Measurements from ENCODE around the gene CDRT4.

The CDRT4 gene

DNA sequence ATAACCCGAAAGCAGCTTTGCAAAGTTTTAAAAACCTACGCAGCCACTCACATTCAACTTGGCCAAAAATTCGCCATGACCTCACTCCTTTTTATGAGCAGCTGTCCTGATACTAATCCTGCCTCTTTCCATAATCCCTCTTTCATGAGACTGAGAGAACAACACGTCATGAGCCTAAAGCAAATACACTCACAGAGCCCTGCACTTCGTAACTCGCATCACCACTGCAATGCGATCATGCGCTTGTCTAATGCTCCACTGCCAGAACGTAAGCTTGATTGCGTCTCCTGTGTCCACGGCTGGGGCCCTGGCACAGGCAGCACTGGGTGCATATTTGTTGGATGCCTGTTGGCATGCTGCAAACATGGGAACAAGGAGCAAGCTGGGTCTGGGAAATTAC is 36.2 kb downstream of the CDRT4 start:
- DNase-seq: no peak

DNA sequence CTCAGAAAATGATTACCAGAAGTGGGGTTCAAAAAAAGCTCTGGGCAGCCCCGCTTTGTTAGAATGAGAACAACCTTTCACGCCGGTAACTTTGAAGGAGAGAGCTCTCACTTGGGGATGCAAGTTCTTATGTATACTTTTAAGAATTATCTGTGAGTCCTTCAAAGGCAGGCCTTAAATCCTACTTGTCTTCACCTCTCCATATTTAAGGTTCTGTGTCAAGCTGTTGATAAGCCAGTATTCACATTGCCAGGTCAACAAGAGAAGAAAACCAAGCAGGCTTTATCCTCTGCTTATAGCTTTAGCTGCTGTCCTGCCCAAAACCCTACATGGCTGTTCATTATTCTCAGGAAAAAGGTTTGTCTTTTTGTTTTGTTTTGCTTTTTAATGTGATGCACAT is 42.9 kb downstream of the CDRT4 start:
- no peak for DNase-seq

DNA sequence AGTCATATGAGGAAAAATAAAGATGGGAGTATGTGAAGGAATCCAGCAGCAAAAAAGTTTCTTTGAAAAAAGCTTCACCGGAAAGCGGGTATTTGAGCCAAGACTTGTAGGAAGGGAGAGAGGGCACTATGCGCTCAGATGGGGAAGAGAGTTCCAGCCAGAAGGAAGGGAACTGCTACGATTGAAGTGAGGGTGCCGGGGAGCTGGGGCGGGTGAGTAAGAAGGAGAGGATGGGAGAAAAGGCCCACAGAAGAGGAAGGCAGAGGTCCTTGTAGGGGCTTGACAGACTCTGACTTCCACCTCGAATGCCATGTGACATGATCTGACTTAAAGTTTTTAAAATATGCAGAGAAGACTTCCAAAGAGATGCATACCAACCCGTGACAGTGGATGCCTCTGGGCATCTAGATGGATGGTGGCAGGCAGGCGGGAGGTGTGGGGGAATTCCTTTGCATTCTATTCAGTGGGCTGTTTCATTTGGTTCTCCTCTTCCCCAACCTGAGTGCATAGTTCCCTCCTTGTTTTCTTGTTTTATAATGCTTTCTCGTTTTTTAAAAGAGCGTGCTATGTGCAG is 44.9 kb downstream of the CDRT4 start:
- no peak for DNase-seq

DNA sequence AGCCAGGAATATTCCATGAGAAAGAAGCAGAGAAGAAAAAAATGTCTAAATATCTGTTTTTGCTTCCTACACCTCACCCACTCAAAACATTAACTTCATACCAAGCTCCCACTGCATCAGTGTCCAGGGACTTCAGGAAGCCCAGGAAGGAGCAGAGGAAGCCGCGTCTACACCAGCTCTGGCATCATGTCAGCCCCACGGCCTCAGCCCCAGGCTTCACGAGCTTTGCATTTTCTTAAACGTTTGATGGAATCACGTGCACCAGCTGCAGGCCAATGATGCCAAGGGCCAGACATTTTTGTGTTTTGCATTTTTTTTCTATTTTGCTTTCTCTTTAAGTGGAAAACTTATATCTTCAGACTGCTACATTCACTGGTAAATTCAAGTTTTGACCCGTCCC is 48.6 kb downstream of the CDRT4 start:
- DNase-seq: no peak

DNA sequence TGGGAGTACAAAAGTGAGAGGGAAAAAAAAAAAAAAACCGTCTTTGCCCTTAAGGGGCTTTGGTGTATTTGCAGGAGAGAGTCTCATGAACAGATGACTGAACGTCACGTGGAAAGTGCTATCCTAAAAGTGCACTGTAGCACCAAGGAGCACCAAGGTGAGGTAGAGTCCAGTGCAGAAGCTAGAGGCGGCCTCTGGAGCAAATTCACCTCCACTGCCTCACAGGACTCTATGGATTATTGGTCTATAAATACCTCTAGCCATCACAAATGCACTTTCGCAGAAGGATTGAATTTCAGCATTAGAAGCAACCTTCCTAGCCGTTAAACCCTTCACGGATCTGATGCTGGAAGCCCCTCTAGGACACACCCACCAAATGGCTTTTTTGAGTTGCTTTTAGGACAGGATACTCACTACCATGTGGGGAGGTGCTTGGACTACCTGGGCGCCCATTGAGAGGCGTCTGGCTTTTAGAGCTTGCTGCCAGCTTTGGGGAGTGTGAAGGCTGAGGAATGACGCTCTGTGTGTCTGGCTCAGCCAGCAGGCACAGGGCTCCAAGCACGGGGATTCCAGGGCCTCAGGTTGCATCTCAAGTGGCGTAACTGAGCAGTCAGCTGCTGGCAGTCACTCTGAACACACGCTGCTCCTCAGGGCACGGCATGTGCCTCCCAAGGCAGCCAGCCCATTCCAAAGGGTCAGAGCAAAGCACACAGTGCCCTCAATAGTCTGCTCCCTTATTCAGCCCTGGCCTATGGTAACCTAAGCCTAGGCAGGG is 52.7 kb downstream of the CDRT4 start:
- DNase-seq: no peak

DNA sequence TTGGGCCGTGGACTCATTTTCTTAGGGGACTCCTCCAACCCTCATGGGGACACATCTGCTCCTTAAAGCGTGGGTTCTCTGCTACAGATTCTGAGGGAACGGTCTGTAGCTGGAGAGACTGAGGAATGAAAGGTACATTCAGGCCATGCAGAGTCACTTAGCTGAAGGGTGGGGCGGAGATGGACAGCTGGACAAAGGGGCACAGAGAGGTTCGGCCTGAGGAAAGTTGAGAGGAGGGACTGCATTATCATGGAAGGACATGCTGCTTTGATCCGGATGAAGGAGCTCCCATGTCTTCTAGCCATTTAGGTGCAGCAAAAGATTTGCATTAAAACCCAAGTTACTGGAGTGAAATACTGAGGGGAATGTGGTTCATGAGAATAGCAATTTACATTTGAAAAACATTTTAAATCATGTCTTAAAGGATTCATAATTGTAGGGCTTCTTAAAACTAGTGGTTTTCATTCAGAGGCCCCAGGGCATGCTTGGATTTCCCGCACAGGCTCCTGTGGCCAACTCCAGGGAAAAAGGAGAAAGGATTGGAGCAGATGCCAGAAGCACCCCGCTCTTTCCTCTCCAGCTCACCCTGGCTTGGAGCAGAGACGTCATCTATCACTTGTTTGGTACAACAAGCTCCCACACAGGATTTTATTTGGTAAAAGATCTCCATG is 54.2 kb downstream of the CDRT4 start:
- no peak for DNase-seq

DNA sequence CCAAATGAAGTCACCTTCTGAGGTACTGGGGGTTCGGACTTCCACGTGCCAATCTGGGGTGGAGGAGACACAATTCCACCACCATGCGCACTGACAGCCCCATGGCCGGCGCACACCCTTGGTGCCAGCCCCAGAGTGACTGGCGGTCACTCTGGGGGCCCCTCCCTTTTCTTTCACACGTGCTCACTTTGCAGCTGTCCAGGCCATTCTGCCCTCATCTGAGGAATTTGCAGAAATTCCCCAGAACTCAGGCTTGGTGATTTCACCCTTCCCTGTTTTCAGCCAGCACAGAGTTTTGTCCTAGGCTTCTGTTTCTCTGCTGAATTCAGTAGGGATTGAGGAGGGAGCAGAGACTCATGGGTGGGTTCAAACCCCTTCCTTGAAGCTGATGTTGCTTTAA is 54.8 kb downstream of the CDRT4 start:
- no peak for DNase-seq

DNA sequence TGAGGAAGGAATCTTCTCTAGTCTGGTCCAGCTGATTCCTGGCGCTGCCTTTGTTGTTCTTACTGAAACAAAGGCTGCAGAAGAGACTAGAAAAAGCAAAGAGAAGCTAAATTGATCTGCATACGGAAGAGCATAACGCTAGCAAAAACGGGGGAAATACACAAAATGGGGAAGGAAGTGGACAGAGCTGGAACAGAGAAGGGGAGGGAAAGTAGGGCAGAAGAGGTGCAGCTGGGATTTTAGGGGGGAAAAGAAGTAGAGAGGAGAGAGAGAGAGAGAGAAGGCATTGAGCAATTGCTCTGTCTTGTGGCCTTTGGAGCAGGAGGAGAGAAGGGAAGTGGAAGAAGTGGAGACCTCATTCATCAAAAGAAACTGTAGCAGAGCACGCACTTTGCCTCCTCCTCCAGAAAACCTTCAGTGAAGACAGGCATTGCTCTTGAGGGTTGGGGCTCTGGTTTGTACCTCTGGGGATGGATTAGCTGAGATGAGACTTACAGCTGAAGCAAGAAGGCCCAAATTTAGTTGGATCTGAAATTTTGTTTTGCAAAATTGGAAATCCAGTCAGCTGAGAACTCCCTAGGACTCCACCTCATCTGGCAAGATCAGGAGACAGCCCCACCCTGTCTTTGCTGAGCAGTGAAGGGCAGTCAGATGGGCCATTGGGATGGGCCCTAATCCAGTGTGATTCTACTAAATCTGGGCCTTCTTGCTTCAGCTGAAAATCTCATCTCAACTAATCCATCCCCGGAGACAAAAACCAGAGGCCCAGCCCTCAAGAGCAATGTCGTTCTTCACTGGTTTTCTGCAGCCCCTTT is 55.8 kb downstream of the CDRT4 start:
- DNase-seq: no peak

DNA sequence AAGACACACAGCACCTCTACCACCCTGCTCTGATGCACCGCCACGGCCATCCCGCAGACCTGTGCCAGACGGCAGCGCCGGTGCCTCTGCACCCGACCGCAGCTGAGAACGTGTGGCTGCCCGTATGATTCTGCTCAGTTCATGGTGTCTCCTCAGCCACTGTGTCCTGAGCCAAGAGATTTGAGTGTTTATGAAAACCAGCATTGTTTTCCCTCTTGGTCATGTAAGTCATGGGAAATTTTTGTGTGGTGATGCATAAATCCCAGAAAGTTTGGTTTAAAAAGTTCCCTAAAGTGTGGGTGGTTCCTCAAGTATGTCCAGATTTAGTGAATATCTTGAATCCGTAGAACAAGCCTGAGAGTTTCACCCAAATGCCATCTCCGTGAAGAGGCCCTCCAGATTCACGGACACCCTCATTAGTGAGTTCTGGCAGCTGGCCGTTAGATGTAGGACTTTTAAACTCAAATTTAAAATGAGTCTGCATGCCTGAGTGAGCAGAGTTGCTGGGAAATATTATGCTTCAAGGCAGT is 57.6 kb downstream of the CDRT4 start:
- DNase-seq: no peak

DNA sequence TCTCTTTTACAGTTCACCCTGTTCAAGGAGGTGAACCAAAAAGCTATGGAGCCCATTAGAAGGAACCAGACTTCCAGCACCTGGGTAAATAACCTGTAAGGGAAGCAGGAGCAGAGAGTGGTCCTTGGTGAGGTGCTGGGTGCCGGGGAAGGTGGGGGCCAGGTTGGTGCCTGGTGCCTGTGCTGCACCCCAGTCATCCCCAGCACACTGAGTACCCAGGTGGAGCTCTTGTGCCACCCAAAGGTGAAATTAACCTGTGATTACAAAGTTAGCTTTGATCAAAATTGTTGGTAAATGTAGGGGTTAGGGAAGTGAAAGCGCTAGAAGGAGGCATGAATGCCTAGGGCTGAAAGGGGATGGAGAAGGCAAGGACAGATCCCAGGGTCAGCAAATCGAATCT is 58.6 kb downstream of the CDRT4 start:
- DNase-seq: no peak

DNA sequence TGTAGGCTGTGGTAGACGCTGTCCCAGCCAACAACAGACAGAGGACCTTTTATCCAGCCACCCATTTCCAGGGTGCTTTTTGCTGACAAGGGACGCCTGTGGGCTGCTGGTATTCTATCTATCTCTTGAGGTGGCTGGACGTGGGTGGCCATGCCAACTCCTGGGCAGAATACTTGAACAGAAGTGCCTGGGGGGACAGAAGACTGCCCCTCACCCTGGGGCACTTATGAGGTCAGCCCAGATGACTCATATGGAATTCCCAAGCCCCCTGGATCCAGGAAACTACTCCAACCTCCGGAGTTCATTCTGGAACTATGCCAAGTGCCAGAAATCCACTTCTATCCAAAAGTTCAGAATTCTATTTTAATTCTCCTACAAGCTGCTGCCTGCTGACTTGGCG is 61.3 kb downstream of the CDRT4 start:
- no peak for DNase-seq

DNA sequence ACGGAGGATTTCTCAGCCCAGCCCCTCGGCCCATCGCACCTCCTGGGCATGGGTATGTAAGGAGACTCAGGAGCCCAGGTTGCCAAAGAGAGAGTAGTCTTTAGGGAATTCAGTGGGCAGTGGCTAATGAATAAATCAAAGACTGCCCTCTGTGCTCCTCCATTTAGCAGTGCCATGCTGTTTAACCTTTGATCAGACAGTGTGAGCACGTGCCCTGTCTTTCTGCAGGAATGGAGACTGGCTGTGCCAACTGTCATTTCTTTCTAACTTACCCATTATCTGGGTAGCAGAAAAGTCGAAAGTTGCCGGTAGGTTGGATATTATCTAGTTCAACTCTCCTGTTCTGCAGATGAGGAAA is 62.4 kb downstream of the CDRT4 start:
- DNase-seq: no peak

DNA sequence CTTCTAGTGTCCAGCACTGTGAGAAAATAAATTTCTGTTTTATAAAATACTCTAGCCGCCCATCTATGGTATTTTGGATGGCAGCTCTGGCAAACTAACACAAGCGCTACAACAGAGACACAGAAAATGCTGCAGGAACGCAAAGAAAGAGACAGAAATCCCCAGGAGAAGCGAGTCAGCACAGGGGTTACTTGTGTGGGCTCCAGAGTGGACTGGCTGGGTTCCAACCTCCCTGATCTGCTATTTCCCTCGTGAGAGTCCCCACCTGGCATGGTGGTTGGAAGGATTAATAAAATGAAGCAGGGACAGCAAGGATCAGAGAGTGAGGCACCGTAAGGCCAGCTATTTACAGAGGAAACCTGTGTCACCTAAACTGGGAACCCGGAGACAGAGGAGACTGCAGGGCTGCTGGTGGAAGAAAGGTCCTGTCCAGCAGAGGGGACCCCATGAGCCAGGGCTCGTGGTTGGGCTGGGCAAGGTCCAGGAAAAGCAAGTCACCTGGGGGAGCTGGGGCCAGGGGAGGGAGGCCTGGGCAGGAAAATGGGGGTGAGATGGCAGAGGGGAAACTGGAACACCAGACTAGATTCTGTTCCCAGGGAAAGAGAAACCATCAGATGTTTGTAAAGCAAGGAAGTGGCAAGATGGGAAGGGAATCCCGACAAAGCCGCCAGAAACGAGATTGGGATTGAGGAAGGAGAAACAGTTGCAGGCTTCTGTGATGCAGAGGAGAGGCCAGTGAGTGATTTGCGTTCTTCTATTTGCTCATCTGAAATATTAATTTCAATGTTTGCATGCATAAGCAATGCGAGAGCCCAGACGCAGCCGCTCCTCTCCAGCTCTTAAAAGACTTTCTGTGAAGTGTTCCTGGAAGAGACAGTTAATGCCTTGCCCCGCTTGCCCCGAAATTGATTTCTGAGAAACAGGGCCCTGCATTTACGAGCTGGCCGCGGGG is 63.0 kb downstream of the CDRT4 start:
- no peak for DNase-seq

DNA sequence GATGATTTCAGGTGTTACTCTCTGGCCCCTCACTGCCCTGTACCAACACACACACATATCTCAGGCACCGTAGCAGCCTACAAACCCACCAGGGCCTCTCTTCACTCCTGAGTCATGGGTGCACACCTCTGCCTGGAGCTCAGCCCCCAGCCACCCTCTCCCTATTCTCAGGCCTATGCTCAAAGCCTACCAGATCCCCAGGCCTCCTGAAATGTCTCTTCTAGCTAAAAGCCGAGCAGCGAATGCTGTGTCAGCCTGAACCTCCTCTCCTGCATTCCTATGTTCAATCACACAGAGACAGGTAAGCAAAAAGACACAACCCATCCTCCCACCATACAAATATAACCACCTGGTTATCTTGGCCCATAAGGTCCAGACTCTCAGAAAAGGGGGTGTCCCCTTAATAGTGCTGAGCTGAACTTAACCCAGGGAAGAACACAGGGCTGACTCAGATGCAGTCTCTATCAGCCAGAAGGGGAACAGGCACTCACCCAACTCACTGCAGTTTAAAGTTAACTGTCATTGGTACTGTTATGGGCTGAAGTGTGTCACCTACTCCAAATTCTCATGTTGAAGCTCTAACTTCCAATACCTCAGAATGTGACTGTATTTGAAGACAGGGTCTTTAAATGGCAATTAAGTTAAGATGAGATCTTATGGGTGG is 64.0 kb downstream of the CDRT4 start:
- no peak for DNase-seq

DNA sequence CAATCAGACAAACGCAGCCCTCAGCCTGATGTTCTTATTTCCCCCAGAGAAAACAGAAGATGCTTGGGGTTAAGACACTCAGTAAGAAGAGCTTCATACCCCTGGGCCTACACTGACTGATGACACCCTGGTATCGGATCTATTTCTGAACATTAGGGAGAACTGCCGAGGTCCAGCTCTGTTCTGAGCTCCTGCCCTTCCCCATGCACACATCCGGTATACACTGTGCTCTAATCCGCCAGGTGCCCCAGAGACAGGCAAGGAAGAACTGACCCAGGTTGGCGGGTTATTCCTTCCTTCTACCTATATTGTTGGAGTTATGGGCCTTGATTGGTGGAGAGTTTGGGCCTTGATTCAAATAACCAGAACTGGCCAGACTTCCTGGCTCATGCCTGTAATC is 68.0 kb downstream of the CDRT4 start:
- DNase-seq: no peak

DNA sequence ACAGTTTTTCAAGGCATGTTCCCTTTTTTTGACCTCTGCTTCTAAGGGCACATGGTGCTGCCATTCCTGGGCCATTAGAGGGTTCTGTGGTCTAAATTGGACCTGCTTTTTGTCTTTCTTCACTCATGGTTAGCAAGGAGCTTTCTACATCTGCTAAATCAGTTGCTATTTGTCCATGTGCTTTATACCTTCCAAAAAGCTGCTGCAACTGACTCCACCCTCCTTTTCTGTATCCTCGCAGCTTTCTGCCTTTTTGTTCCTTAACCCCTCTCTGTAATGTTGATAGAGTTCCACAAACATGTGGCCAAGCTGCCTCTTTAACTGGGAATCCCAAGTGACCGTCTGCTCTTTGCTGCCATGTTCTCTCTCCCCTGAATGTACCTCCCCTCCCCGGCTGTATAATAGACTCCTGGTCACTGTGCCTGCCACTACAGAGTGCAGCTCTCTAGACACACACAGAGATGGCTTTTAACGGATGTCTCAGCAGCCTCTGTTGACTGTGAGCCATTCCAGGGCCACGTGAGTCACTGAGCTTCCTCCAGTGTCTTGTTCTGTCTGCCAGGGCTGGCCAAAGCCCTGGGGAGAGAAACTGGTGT is 68.6 kb downstream of the CDRT4 start:
- no peak for DNase-seq

DNA sequence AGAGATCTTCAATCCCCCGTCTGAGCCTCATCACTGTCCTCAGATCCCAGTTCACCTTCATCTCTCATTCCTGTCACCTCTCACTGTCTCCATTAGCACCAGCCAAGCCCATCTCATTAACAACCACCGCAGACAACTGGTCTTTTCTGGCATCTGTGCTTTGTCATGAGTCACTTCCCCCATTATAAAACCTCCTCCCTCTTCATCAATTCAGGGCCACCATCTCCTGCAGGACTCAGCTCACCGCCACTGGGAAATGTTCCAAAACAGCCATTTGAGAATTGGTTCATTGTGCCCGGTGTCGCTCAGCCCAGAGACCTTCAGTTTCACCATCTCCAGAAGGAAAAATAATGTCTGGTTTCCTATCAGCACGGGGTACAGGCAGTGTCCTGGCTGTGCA is 69.1 kb downstream of the CDRT4 start:
- DNase-seq: no peak

DNA sequence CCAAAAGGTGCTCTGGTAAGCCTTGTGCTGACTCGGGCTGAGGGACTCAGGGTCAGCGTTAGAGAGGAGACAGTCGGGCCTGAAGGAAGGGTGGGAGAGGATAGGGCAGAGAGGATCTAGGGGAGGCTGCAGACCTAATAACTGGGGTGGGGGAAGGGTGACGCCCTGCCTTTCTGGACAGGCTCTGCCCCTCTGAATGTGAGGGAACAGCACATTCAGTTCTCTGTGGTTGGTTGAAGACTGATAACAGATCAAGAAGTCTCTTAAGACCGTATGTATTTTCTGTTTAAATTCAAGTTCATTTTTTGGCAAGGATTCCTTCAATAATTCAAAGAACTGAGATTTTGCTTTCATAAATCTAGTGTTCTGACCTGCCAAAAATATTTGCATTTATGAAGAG is 69.8 kb downstream of the CDRT4 start:
- DNase-seq: no peak

DNA sequence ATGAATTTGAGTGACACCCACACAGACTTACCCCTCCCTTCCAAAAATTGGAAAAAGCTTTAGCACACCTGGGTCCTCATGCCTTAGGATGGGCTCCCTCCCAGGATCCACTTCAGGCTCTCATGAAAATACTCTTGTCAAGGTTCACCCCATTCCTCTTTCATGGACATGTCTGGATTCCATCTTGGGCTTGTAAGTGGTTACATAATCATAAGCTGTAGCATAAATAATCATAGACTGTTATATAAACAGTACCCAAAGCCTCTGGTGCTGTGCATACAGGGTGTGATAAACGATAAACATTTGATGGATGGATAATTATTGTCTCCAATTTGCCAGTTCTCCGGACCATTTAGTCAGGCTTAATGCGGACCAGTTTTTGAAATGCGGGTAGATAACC is 72.3 kb downstream of the CDRT4 start:
- DNase-seq: no peak

DNA sequence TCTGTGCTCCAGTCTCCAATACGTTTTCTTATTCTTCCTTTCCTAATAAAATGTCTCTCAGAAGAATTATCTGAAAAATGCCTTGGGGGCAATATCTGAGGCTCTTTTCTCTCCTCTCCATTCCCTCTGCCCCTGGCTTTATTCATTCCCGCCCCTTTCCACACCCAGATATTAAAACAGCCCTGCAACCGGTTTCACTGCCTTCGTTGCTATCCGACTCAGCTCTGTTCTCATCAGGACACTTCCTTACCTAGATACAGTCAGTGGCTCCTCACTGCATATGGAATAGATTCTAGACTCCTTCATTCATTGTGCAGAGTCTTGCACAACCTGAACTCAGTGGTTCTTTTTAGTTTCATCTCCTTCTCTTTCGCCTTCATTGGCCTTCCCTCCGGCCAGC is 74.0 kb downstream of the CDRT4 start:
- DNase-seq: no peak

DNA sequence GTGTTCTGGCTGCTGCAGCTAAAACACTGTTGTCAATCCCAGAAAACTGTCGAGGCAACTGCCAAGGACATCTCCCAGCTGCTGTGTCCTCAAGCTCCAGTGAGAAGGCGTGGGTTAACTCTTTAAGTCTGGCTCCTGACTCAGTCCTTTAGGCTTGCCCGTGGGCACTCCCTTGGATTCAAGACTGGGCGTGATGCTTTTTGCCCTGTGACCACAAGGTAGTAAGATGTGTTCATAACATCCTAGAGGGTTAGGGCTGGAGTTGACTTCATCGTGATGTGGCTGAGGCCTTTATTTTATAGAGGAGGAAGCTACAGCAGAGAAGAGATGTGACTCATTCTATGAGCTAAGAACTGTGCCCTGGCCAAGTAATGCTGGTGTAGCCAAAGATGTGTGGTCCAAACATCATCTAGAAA is 75.1 kb downstream of the CDRT4 start:
- DNase-seq: no peak
